Neuronal stem cell (in vitro differentiated cells): ENCODE results near the gene IL32. TPM values are rescaled to one million over a fixed set of nuclear protein-coding genes. Genes with fewer than 3 reads are reported as not detected.
A peak's percentile ranks its signal among the peaks of the same experiment; 100 is the strongest.

Experiments used
- DNase-seq: peaks from one replicate; pipeline ENCODE4 v3.0.0-alpha.2; 2013; ENCODE audit warnings: low spot score
- H2AFZ ChIP-seq: one replicate; pipeline ENCODE4 v1.6.1; 2013; ENCODE audit warnings: mild to moderate bottlenecking, low read length, inconsistent platforms
- H2AK5ac ChIP-seq: 2 replicates; pipeline ENCODE4 v1.6.1; 2013; ENCODE audit warnings: low read depth, mild to moderate bottlenecking, inconsistent platforms, low read length, moderate library complexity, mixed read lengths
- H2BK120ac ChIP-seq: 2 replicates; pipeline ENCODE4 v1.6.1; 2013; ENCODE audit warnings: low read depth, mild to moderate bottlenecking, inconsistent platforms, low read length, moderate library complexity, mixed read lengths
- H2BK12ac ChIP-seq: one replicate; pipeline ENCODE4 v1.6.1; 2013; ENCODE audit warnings: low read length, inconsistent platforms
- H2BK15ac ChIP-seq: 2 replicates; pipeline ENCODE4 v1.6.1; 2013; ENCODE audit warnings: mild to moderate bottlenecking, low read length, inconsistent platforms, mixed read lengths
- H2BK5ac ChIP-seq: one replicate; pipeline ENCODE4 v1.6.1; 2013; ENCODE audit warnings: inconsistent platforms, mild to moderate bottlenecking, low read length, moderate library complexity
- H3K14ac ChIP-seq: one replicate; pipeline ENCODE4 v1.6.1; 2013; ENCODE audit warnings: low read length, inconsistent platforms
- H3K18ac ChIP-seq: 2 replicates; pipeline ENCODE4 v1.6.1; 2013; ENCODE audit warnings: low read length, inconsistent platforms
- H3K23ac ChIP-seq: 2 replicates; pipeline ENCODE4 v1.6.1; 2013; ENCODE audit warnings: low read depth, mild to moderate bottlenecking, mixed read lengths, low read length, inconsistent platforms; ENCODE audit not compliant: poor library complexity
- H3K27ac ChIP-seq: replicated peaks from 3 replicates; pipeline ENCODE4 v1.5.1; 2013; ENCODE audit warnings: low read length, inconsistent platforms
- H3K27me3 ChIP-seq, 3 experiments: 2 replicates each; pipeline ENCODE4 v1.6.1; 2013; ENCODE audit warnings: low read length in 3 of 3, mild to moderate bottlenecking in 2 of 3, inconsistent platforms in 1 of 3, low read depth in 1 of 3, mixed read lengths in 1 of 3, moderate library complexity in 1 of 3; ENCODE audit not compliant: control insufficient read depth in 3 of 3, insufficient read depth in 3 of 3
- H3K36me3 ChIP-seq, 2 donors: replicated peaks in 1 of 2; 2 replicates each; pipeline ENCODE4 v1.6.1; 2013; ENCODE audit warnings: low read length in 2 of 2; ENCODE audit not compliant: control insufficient read depth in 2 of 2, insufficient read depth in 2 of 2
- H3K4ac ChIP-seq: 2 replicates; pipeline ENCODE4 v1.6.1; 2013; ENCODE audit warnings: inconsistent platforms, mild to moderate bottlenecking, low read length, moderate library complexity
- H3K4me1 ChIP-seq, 2 donors: 1 replicate in 1 of 2; 2 replicates in 1 of 2; pipeline ENCODE4 v1.6.1; 2013; ENCODE audit warnings: low read length in 2 of 2, low read depth in 1 of 2; ENCODE audit not compliant: control insufficient read depth in 2 of 2, insufficient read depth in 1 of 2
- H3K4me2 ChIP-seq: one replicate; pipeline ENCODE4 v1.6.1; 2013; ENCODE audit warnings: mild to moderate bottlenecking, low read length, inconsistent platforms; ENCODE audit not compliant: insufficient read depth, poor library complexity, severe bottlenecking
- H3K4me3 ChIP-seq, 2 donors: 2 replicates each; pipeline ENCODE4 v1.5.1; 2013; ENCODE audit warnings: low read length in 2 of 2, mild to moderate bottlenecking in 2 of 2, inconsistent platforms in 1 of 2, moderate library complexity in 1 of 2
- H3K79me1 ChIP-seq: one replicate; pipeline ENCODE4 v1.6.1; 2013; ENCODE audit warnings: low read depth, mild to moderate bottlenecking, inconsistent platforms, low read length, moderate library complexity
- H3K9ac ChIP-seq: one replicate; pipeline ENCODE4 v1.6.1; 2013; ENCODE audit warnings: mild to moderate bottlenecking, low read depth, low read length, inconsistent platforms; ENCODE audit not compliant: poor library complexity
- H3K9me3 ChIP-seq, 2 donors: replicated peaks in 1 of 2; 2 replicates each; pipeline versions ENCODE3 to v1.6.1; 2013; ENCODE audit warnings: low read length in 2 of 2, mild to moderate bottlenecking in 2 of 2, inconsistent platforms in 1 of 2, low read depth in 1 of 2, mixed read lengths in 1 of 2, moderate library complexity in 1 of 2; ENCODE audit not compliant: control insufficient read depth in 2 of 2, insufficient read depth in 1 of 2
- H4K8ac ChIP-seq: one replicate; pipeline ENCODE4 v1.6.1; 2013; ENCODE audit warnings: low read depth, mild to moderate bottlenecking, inconsistent platforms, low read length, moderate library complexity
- H4K91ac ChIP-seq: one replicate; pipeline ENCODE4 v1.6.1; 2013; ENCODE audit warnings: low read length, low read depth, mild to moderate bottlenecking, inconsistent platforms; ENCODE audit not compliant: poor library complexity
- WGBS, 2 donors: extraction: QIAGEN DNeasy Blood & Tissue Kit; methylation state at CpG; one replicate each; pipeline ENCODE4 v1.1.7; 2013; ENCODE audit warnings: missing lambda C conversion rate in 2 of 2, mixed read lengths in 1 of 2; ENCODE audit not compliant: insufficient read length in 2 of 2, insufficient replicate concordance in 1 of 2; ENCODE audit errors: extremely low coverage in 2 of 2; 5-methylcytosine and 5-hydroxymethylcytosine counted together
- small RNA-seq: library from polyadenylated mRNA; stranded (forward); fragments of <200 nt; extraction: miRNeasy Mini kit (QIAGEN cat#:217004); gene quantifications from one replicate; pipeline ENCODE3, GENCODE V24; 2013; ENCODE audit not compliant: insufficient read depth

Gene IL32

DNA sequence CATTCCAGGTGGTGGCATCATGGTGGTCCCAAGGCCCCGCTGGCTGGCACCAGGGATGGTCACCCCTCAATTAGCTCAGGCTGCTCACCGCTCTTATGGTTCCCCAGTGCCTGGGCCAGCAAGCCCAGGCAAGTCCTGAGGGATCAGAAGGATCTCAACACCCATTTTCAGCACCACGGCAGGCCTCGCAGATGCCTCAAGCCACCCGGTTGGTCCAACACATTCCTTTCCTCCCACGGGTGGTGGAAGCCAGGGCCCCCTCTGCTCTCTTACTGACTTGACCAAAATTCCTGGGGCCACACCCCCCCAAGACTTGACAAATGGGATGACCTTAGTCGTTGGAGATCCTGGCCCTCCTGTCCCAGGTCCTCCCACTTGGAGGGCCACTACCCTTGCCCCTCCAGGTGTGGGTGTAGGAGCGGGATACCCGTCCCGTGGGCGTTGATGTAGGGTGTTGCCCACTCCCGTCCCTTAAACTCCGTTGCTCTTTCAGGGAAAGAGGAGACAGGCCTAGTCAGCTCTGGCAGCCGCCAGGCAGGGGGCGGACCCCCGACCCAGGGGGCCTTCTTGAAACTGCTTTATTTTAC, 52.9 kb downstream of the IL32 start:
- Histone ChIP-seq H3K9ac (no peak overlapping the region), H3K4ac (no peak overlapping the region), H2BK5ac (peak overlapping the region; percentile 13), H3K27ac (no peak overlapping the region), H4K8ac (no peak overlapping the region), H3K4me3 (peak overlapping the region in 1 of 2 donors; percentile 30), H2BK15ac (no peak overlapping the region), H3K23ac (no peak overlapping the region), H2AK5ac (no peak overlapping the region), H3K4me2 (no peak overlapping the region), H3K27me3 (no peaks in the 10 kb centered on the region), H3K36me3 (peaks cover 36 to 58% of the 10 kb centered on the region in 2 donors), H2AFZ (no peak overlapping the region), H3K9me3 (no peaks in the 10 kb centered on the region), H3K79me1 (peaks cover 8% of the 10 kb centered on the region), H3K4me1 (peaks cover 2 to 3% of the 10 kb centered on the region in 2 donors), H2BK12ac (no peak overlapping the region), H3K14ac (no peak overlapping the region), H3K18ac (no peak overlapping the region), H4K91ac (no peak overlapping the region), H2BK120ac (no peak overlapping the region)
- DNase-seq, result no peak
- WGBS, 2 donors, result no CpG with 5 or more reads among the region's 16 CpGs

DNA sequence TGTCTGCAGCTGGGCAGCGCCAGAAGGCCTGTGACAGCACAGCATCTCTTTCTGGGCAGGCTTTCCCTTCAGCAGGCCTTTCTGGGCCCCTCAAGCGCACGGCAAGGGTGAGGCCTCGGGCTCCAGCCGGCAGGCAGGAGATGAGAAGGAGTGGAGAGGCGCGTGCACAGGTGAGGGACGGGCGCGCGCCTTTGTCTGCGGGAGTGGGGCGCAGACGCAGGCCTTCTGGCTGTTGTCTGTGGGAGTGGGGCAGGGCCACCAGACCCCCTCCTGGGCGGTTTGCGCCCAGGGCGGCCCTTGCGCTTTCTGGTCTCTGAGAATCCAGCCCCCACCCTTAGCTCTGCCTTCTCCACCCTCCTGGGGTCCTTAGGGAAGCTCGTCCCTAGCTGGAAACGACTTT, 53.4 kb downstream of the IL32 start:
- Histone ChIP-seq H4K8ac (no peak overlapping the region), H3K9ac (no peak overlapping the region), H2BK15ac (no peak overlapping the region), H3K4me3 (no peak overlapping the region), H3K4me1 (peaks cover 0 to 4% of the 10 kb centered on the region in 2 donors), H2BK12ac (no peak overlapping the region), H3K23ac (no peak overlapping the region), H3K4me2 (no peak overlapping the region), H3K4ac (no peak overlapping the region), H3K27ac (no peak overlapping the region), H3K79me1 (peaks cover 3% of the 10 kb centered on the region), H2BK120ac (no peak overlapping the region), H3K9me3 (no peaks in the 10 kb centered on the region), H3K27me3 (no peaks in the 10 kb centered on the region), H2AFZ (no peak overlapping the region), H4K91ac (no peak overlapping the region), H2AK5ac (no peak overlapping the region), H3K36me3 (peaks cover 36 to 58% of the 10 kb centered on the region in 2 donors), H2BK5ac (no peak overlapping the region), H3K14ac (no peak overlapping the region), H3K18ac (no peak overlapping the region)
- DNase-seq, result no peak
- WGBS, 2 donors, result no CpG with 5 or more reads among the region's 20 CpGs

Small RNA genes within 50 kb of the gene (small RNA-seq; reads per million reads assigned to genes)
- gene RNU1-22P, result not detected
